Measurements from ENCODE around the gene GLA.

GLA gene

GRCh38 chrX:101388604-101389003, 19.1 kb downstream of the GLA start:
- H4K20me1 ChIP-seq (ENCODE audit: insufficient read depth, low read length) = no peaks in the 10 kb centered on the region
- H3K4me3 ChIP-seq (ENCODE audit: low read length) = no peak overlapping the region
- no peak overlapping the region for H3K4me2 ChIP-seq (ENCODE audit: low read length)
- H3K9ac ChIP-seq (ENCODE audit: low read length) = no peak overlapping the region
- no peak overlapping the region for H3K27ac ChIP-seq (ENCODE audit: low read length)
- H2AFZ ChIP-seq (ENCODE audit: low read depth, low read length) = no peak overlapping the region
- H3K4me1 ChIP-seq (ENCODE audit: low read length) = peaks cover 42% of the 10 kb centered on the region
- peaks cover 60% of the 10 kb centered on the region for H3K79me2 ChIP-seq (ENCODE audit: low read length)
- no peaks in the 10 kb centered on the region for H3K27me3 ChIP-seq (ENCODE audit: low read depth, low read length)
- no peak for TF ChIP-seq EZH2phosphoT487 (IDR thresholded peaks at IDR 0.05; ENCODE audit: low read depth)
- TF ChIP-seq CTCF (IDR thresholded peaks at IDR 0.05; ENCODE audit: low read depth, low read length) = no peak
- H3K9me3 ChIP-seq (ENCODE audit: insufficient read depth, low read length) = no peaks in the 10 kb centered on the region
- H3K36me3 ChIP-seq (replicated peaks; ENCODE audit: low read depth, low read length) = peaks cover 22% of the 10 kb centered on the region

- Histone ChIP-seq H3K27me3 (ENCODE audit: low read depth, low read length) (no peaks in the 10 kb centered on the region), H3K9ac (ENCODE audit: low read length) (peak overlapping the region; percentile 95), H3K4me2 (ENCODE audit: low read length) (peak overlapping the region; percentile 97), H3K4me3 (ENCODE audit: low read length) (peak overlapping the region; percentile 91), H4K20me1 (ENCODE audit: insufficient read depth, low read length) (no peaks in the 10 kb centered on the region), H3K9me3 (ENCODE audit: insufficient read depth, low read length) (no peaks in the 10 kb centered on the region), H3K36me3 (replicated peaks; ENCODE audit: low read depth, low read length) (peaks cover 8% of the 10 kb centered on the region), H3K4me1 (ENCODE audit: low read length) (peaks cover 33% of the 10 kb centered on the region), H2AFZ (ENCODE audit: low read depth, low read length) (0 out of 2 replicates have a peak overlapping the region, but pooled peaks have one; percentile 15), H3K79me2 (ENCODE audit: low read length) (peaks cover 58% of the 10 kb centered on the region), H3K27ac (ENCODE audit: low read length) (peak overlapping the region; percentile 94)
- TF ChIP-seq EZH2phosphoT487 (IDR thresholded peaks at IDR 0.05; ENCODE audit: low read depth) = no peak
- no peak for TF ChIP-seq CTCF (IDR thresholded peaks at IDR 0.05; ENCODE audit: low read depth, low read length)
These were observed 21.2 kb downstream of the GLA start for GRCh38 chrX:101386542-101386885.

- Histone ChIP-seq H3K4me2 (ENCODE audit: low read length) (peak within 1 kb of the TSS; percentile 97), H3K9me3 (ENCODE audit: insufficient read depth, low read length) (no peaks in the 10 kb centered on the region), H3K4me1 (ENCODE audit: low read length) (peaks cover 33% of the 10 kb centered on the region), H3K79me2 (ENCODE audit: low read length) (peaks cover 58% of the 10 kb centered on the region), H3K9ac (ENCODE audit: low read length) (peak within 1 kb of the TSS; percentile 95), H4K20me1 (ENCODE audit: insufficient read depth, low read length) (no peaks in the 10 kb centered on the region), H2AFZ (ENCODE audit: low read depth, low read length) (0 out of 2 replicates have a peak within 1 kb of the TSS, but pooled peaks have one; percentile 15), H3K36me3 (replicated peaks; ENCODE audit: low read depth, low read length) (peaks cover 6% of the 10 kb centered on the region), H3K27ac (ENCODE audit: low read length) (peak within 1 kb of the TSS; percentile 94), H3K27me3 (ENCODE audit: low read depth, low read length) (no peaks in the 10 kb centered on the region), H3K4me3 (ENCODE audit: low read length) (peak within 1 kb of the TSS; percentile 91)
- TF ChIP-seq EZH2phosphoT487 (IDR thresholded peaks at IDR 0.05; ENCODE audit: low read depth) (no peak), CTCF (IDR thresholded peaks at IDR 0.05; ENCODE audit: low read depth, low read length) (no peak)
These were observed 21.8 kb downstream of the GLA start, which contains the start of gene BTK for GRCh38 chrX:101385795-101386541. Gene BTK (minus strand): TSS chrX:101386191. CDS start chrX:101375284, 10,907 bp downstream.

GRCh38 chrX:101385026-101385684, 22.6 kb downstream of the GLA start:
- peak overlapping the region; percentile 97 for H3K4me2 ChIP-seq (ENCODE audit: low read length)
- H3K9ac ChIP-seq (ENCODE audit: low read length) = peak overlapping the region; percentile 95
- peaks cover 30% of the 10 kb centered on the region for H3K4me1 ChIP-seq (ENCODE audit: low read length)
- H4K20me1 ChIP-seq (ENCODE audit: insufficient read depth, low read length) = no peaks in the 10 kb centered on the region
- no peaks in the 10 kb centered on the region for H3K9me3 ChIP-seq (ENCODE audit: insufficient read depth, low read length)
- H3K79me2 ChIP-seq (ENCODE audit: low read length) = peaks cover 59% of the 10 kb centered on the region
- H3K36me3 ChIP-seq (replicated peaks; ENCODE audit: low read depth, low read length) = peaks cover 6% of the 10 kb centered on the region
- H3K27me3 ChIP-seq (ENCODE audit: low read depth, low read length) = no peaks in the 10 kb centered on the region
- H2AFZ ChIP-seq (ENCODE audit: low read depth, low read length) = no peak overlapping the region
- H3K4me3 ChIP-seq (ENCODE audit: low read length) = peak overlapping the region; percentile 91
- H3K27ac ChIP-seq (ENCODE audit: low read length) = peak overlapping the region; percentile 94
- no peak for TF ChIP-seq CTCF (IDR thresholded peaks at IDR 0.05; ENCODE audit: low read depth, low read length)

Data from OCI-LY3 (cell line).